IMR-90 (cell line): ENCODE measurements around the gene TTLL8. TPM values are rescaled to one million over a fixed set of nuclear protein-coding genes. Genes with fewer than 3 reads are reported as not detected.

Experiments used
- ATAC-seq: fragments of 200-7000 bp; cut with Tn5 transposase; 2 replicates; pipeline ENCODE4 v1.9.1; 2020; ENCODE audit warnings: low read depth, mild to moderate bottlenecking, moderate library complexity
- BruUV-seq: library from RNA; stranded (reverse); fragments of 400-500 nt; replicated peaks from 2 replicates; lab custom pipeline; 2021; lab: Mats Ljungman, UMichigan
- CTCF ChIA-PET: fragments of 300-600 bp; formaldehyde crosslinking; extraction: SDS; loops from one replicate; lab custom pipeline; 2021; ENCODE audit warnings: antibody characterized with exemption; lab: Yijun Ruan, JAX
- POLR2A ChIA-PET: fragments of 300-600 bp; sonication (Branson Sonifier 250); formaldehyde crosslinking; loops from one replicate; lab custom pipeline; 2022; ENCODE audit warnings: antibody characterized with exemption; ENCODE audit not compliant: unreplicated experiment; lab: Charles Lee
- DNase-seq: peaks from one replicate; pipeline ENCODE4 v3.0.0; 2013
- H2AFZ ChIP-seq: replicated peaks from 2 replicates; pipeline ENCODE3; 2013; ENCODE audit warnings: low read length, mild to moderate bottlenecking; ENCODE audit not compliant: poor library complexity
- H2AK5ac ChIP-seq: 2 replicates; pipeline ENCODE4 v1.6.1; 2013; ENCODE audit warnings: low read depth, low read length, inconsistent platforms
- H2AK9ac ChIP-seq: replicated peaks from 2 replicates; pipeline ENCODE3; 2013; ENCODE audit warnings: mild to moderate bottlenecking, low read depth, low read length, moderate library complexity; ENCODE audit not compliant: poor library complexity
- H2BK120ac ChIP-seq: 2 replicates; pipeline ENCODE4 v1.6.1; 2013; ENCODE audit warnings: low read depth, low read length, inconsistent platforms
- H2BK15ac ChIP-seq: 3 replicates; pipeline ENCODE4 v1.6.1; 2013; ENCODE audit warnings: low read depth, low read length, inconsistent platforms
- H2BK20ac ChIP-seq: 2 replicates; pipeline ENCODE4 v1.6.1; 2013; ENCODE audit warnings: low read depth, mild to moderate bottlenecking, inconsistent platforms, low read length, moderate library complexity
- H2BK5ac ChIP-seq: 2 replicates; pipeline ENCODE4 v1.6.1; 2013; ENCODE audit warnings: mild to moderate bottlenecking, low read depth, low read length, inconsistent platforms; ENCODE audit not compliant: poor library complexity, severe bottlenecking
- H3K14ac ChIP-seq: replicated peaks from 2 replicates; pipeline ENCODE4 v1.6.1; 2013; ENCODE audit warnings: low read depth, low read length, inconsistent platforms
- H3K18ac ChIP-seq: 2 replicates; pipeline ENCODE4 v1.6.1; 2013; ENCODE audit warnings: low read depth, low read length, control low read depth
- H3K23ac ChIP-seq: 2 replicates; pipeline ENCODE4 v1.6.1; 2013; ENCODE audit warnings: low read depth, low read length, inconsistent platforms
- H3K27ac ChIP-seq: 2 replicates; pipeline ENCODE4 v1.5.1; 2013; ENCODE audit warnings: mild to moderate bottlenecking, control low read depth, low read length; ENCODE audit not compliant: insufficient read depth
- H3K27me3 ChIP-seq: 2 replicates; pipeline ENCODE4 v1.6.1; 2013; ENCODE audit warnings: low read length; ENCODE audit not compliant: control insufficient read depth, insufficient read depth
- H3K36me3 ChIP-seq: 2 replicates; pipeline ENCODE4 v1.6.1; 2013; ENCODE audit warnings: low read length, mixed read lengths; ENCODE audit not compliant: control insufficient read depth, insufficient read depth
- H3K4ac ChIP-seq: 2 replicates; pipeline ENCODE4 v1.6.1; 2013; ENCODE audit warnings: low read depth, low read length, inconsistent platforms
- H3K4me1 ChIP-seq: 2 replicates; pipeline ENCODE4 v1.6.1; 2013; ENCODE audit warnings: low read length, mixed read lengths; ENCODE audit not compliant: control insufficient read depth, insufficient read depth
- H3K4me2 ChIP-seq: 2 replicates; pipeline ENCODE4 v1.6.1; 2013; ENCODE audit warnings: low read depth, mild to moderate bottlenecking, control low read depth, low read length, moderate library complexity
- H3K4me3 ChIP-seq: 2 replicates; pipeline ENCODE4 v1.5.1; 2013; ENCODE audit warnings: low read depth, mild to moderate bottlenecking, control low read depth, low read length, moderate library complexity; ENCODE audit not compliant: insufficient read depth
- H3K56ac ChIP-seq: 2 replicates; pipeline ENCODE4 v1.6.1; 2013; ENCODE audit warnings: low read length, inconsistent platforms; ENCODE audit not compliant: insufficient read depth; ENCODE audit errors: extremely low read depth
- H3K79me1 ChIP-seq, 2 experiments: 2 replicates each; pipeline ENCODE4 v1.6.1; 2013; ENCODE audit warnings: low read length in 2 of 2, inconsistent platforms in 1 of 2, low read depth in 1 of 2
- H3K9ac ChIP-seq: 2 replicates; pipeline ENCODE4 v1.6.1; 2013; ENCODE audit warnings: low read depth, low read length, control low read depth
- H3K9me1 ChIP-seq: 2 replicates; pipeline ENCODE4 v1.6.1; 2013; ENCODE audit warnings: low read length, inconsistent platforms; ENCODE audit not compliant: insufficient read depth
- H3K9me3 ChIP-seq: 2 replicates; pipeline ENCODE4 v1.6.1; 2013; ENCODE audit warnings: low read length; ENCODE audit not compliant: control insufficient read depth, insufficient read depth
- H4K20me1 ChIP-seq: 2 replicates; pipeline ENCODE4 v1.6.1; 2013; ENCODE audit warnings: low read length, inconsistent platforms; ENCODE audit not compliant: insufficient read depth
- H4K5ac ChIP-seq: 2 replicates; pipeline ENCODE4 v1.6.1; 2013; ENCODE audit warnings: mild to moderate bottlenecking, low read depth, low read length, control low read depth
- H4K8ac ChIP-seq, 2 experiments: 2 replicates each; pipeline ENCODE4 v1.6.1; 2013; ENCODE audit warnings: low read depth in 2 of 2, low read length in 2 of 2, control low read depth in 1 of 2, inconsistent platforms in 1 of 2
- H4K91ac ChIP-seq: 2 replicates; pipeline ENCODE4 v1.6.1; 2013; ENCODE audit warnings: low read depth, low read length, inconsistent platforms; ENCODE audit not compliant: insufficient read depth
- BHLHE40 ChIP-seq: fragments of 150-350 bp; IDR thresholded peaks from 2 replicates; pipeline ENCODE4 v1.6.1; 2016; ENCODE audit warnings: mild to moderate bottlenecking, low read depth, low read length
- CEBPB ChIP-seq: IDR thresholded peaks from 2 replicates; pipeline ENCODE4 v1.6.1; 2012; ENCODE audit warnings: low read depth, low read length, improper control_type of control experiment
- CHD1 ChIP-seq: IDR thresholded peaks from 2 replicates; pipeline ENCODE4 v1.6.1; 2012; ENCODE audit warnings: low read depth, low read length, improper control_type of control experiment
- CTCF ChIP-seq: conservative IDR thresholded peaks from 2 replicates; pipeline ENCODE4 v1.5.1; 2012; ENCODE audit warnings: mild to moderate bottlenecking, low read depth, low read length, improper control_type of control experiment
- ELK1 ChIP-seq: fragments of 150-350 bp; IDR thresholded peaks from 2 replicates; pipeline ENCODE4 v1.6.1; 2016; ENCODE audit warnings: low read depth, mild to moderate bottlenecking, low read length, moderate library complexity, borderline replicate concordance
- FOS ChIP-seq: fragments of 150-350 bp; IDR thresholded peaks from 2 replicates; pipeline ENCODE4 v1.6.1; 2016; ENCODE audit warnings: low read depth, low read length
- MAFK ChIP-seq: IDR thresholded peaks from 2 replicates; pipeline ENCODE4 v1.6.1; 2012; ENCODE audit warnings: low read depth, low read length, improper control_type of control experiment
- MAZ ChIP-seq: IDR thresholded peaks from 2 replicates; pipeline ENCODE4 v1.6.1; 2012; ENCODE audit warnings: low read depth, mild to moderate bottlenecking, low read length, improper control_type of control experiment, moderate library complexity, borderline replicate concordance
- MXI1 ChIP-seq: IDR thresholded peaks from 2 replicates; pipeline ENCODE4 v1.6.1; 2012; ENCODE audit warnings: low read depth, mild to moderate bottlenecking, low read length, moderate library complexity, borderline replicate concordance
- NFE2L2 ChIP-seq: fragments of 150-350 bp; IDR thresholded peaks from 2 replicates; pipeline ENCODE4 v1.6.1; 2016; ENCODE audit warnings: low read depth, mild to moderate bottlenecking, low read length
- POLR2A ChIP-seq: IDR thresholded peaks from 2 replicates; pipeline ENCODE4 v1.6.1; 2012; ENCODE audit warnings: mild to moderate bottlenecking, low read depth, low read length
- RAD21 ChIP-seq: IDR thresholded peaks from 2 replicates; pipeline ENCODE4 v1.6.1; 2012; ENCODE audit warnings: low read length, improper control_type of control experiment
- RCOR1 ChIP-seq: IDR thresholded peaks from 2 replicates; pipeline ENCODE4 v1.6.1; 2012; ENCODE audit warnings: mild to moderate bottlenecking, low read length, improper control_type of control experiment; ENCODE audit not compliant: insufficient replicate concordance
- RFX5 ChIP-seq: IDR thresholded peaks from 2 replicates; pipeline ENCODE4 v1.8.0; 2012; ENCODE audit warnings: low read depth, mild to moderate bottlenecking, low read length, moderate library complexity
- SMC3 ChIP-seq: fragments of 150-350 bp; IDR thresholded peaks from 2 replicates; pipeline ENCODE4 v1.6.1; 2016; ENCODE audit warnings: low read depth, mild to moderate bottlenecking, antibody characterized with exemption, low read length, moderate library complexity
- USF2 ChIP-seq: fragments of 150-350 bp; IDR thresholded peaks from 2 replicates; pipeline ENCODE4 v1.6.1; 2017; ENCODE audit warnings: mild to moderate bottlenecking, antibody characterized with exemption, low read length, low read depth
- WGBS, 2 experiments: methylation state at CpG; one replicate each; pipeline versions ENCODE4 v1.1.5 to v1.1.7; 2013; ENCODE audit warnings: missing lambda C conversion rate in 2 of 2; ENCODE audit not compliant: insufficient read length in 1 of 2; ENCODE audit errors: extremely low coverage in 2 of 2; 5-methylcytosine and 5-hydroxymethylcytosine counted together
- dilution Hi-C: fragments of 300-500 bp; cut with HindIII; formaldehyde crosslinking; loops from one replicate; pipeline ENCODE4 v1.14.3; 2018; ENCODE audit warnings: low sequenced_read_pairs; ENCODE audit not compliant: unreplicated experiment
- in situ Hi-C: fragments of 300-500 bp; cut with MboI; formaldehyde crosslinking; loops from 3 replicates; pipeline ENCODE4 v1.14.3; 2019; ENCODE audit warnings: low sequenced_read_pairs, inconsistent platforms, mixed read lengths
- intact Hi-C: fragments of 100-400 bp; cut with micrococcal nuclease; formaldehyde crosslinking; loops from 2 replicates; pipeline ENCODE4 v1.10.0; 2022
- polyA plus RNA-seq, 3 experiments: library from polyadenylated mRNA; depleted of rRNA; stranded (reverse); fragments of >200 nt; gene quantifications; 2 replicates each; pipeline ENCODE4 v1.2.3, GENCODE V29; 2012; ENCODE audit warnings: low replicate concordance in 1 of 3
- total RNA-seq: library from RNA; depleted of rRNA; stranded (reverse); fragments of >200 nt; gene quantifications from 2 replicates; pipeline ENCODE4 v1.2.3, GENCODE V29; 2012

The TTLL8 gene
- total and polyA plus RNA-seq, 2 of the 4 experiments (the other 2 are of a cell fraction): not detected

- H3K9me3 ChIP-seq: peaks cover 7% of the 10 kb centered on the region
- no peaks in the 10 kb centered on the region for H3K36me3 ChIP-seq
- no peak overlapping the region; the same call in 1 of the 2 replicates for H4K5ac ChIP-seq
- H4K20me1 ChIP-seq: no peaks in the 10 kb centered on the region
- peaks cover 6% of the 10 kb centered on the region; the same call in 1 of the 2 replicates for H3K9me1 ChIP-seq
- H3K18ac ChIP-seq: no peak overlapping the region; the same call in 1 of the 2 replicates
- H3K14ac ChIP-seq: no peak overlapping the region
- H2BK20ac ChIP-seq: no peak overlapping the region
- POLR2A ChIA-PET: no interaction called here
- intact Hi-C loops (loop anchor here (5.0 kb wide), 1 partner anchor 58 kb away; no protein-coding TSS in a partner anchor), dilution Hi-C loops (no loop called here), in situ Hi-C loops (no loop called here)
- no peak overlapping the region for H2BK5ac ChIP-seq
- 85% methylated on average over 10 of the region's 16 CpGs; no CpG with 5 or more reads in 1 of the 2 experiments for WGBS, 2 experiments
- no peak overlapping the region for H2AK9ac ChIP-seq
- no peaks in the 10 kb centered on the region for H3K79me1 ChIP-seq
- no TSS peak for BruUV-seq
- H4K8ac ChIP-seq: no peak overlapping the region
- H3K4ac ChIP-seq: no peak overlapping the region
- H3K4me2 ChIP-seq: no peak overlapping the region
- no peak overlapping the region for H3K4me3 ChIP-seq
- no peak overlapping the region for H2BK120ac ChIP-seq
- H3K27ac ChIP-seq: no peak overlapping the region
- no peak overlapping the region for H3K56ac ChIP-seq
- H3K4me1 ChIP-seq: peaks cover 9% of the 10 kb centered on the region; the same call in 1 of the 2 replicates
- H2BK15ac ChIP-seq: no peak overlapping the region; the same call in 2 of the 3 replicates
- DNase-seq (no peak), ATAC-seq (no peak)
- H3K23ac ChIP-seq: no peak overlapping the region
- TF ChIP-seq BHLHE40: no peak
- TF ChIP-seq POLR2A: no peak
- no peak for TF ChIP-seq FOS
- no peak for TF ChIP-seq USF2
- TF ChIP-seq MXI1: no peak
- TF ChIP-seq MAFK: no peak
- TF ChIP-seq RCOR1: no peak
- TF ChIP-seq NFE2L2: no peak
- no peak for TF ChIP-seq MAZ
- TF ChIP-seq ELK1: no peak
- no peak for TF ChIP-seq RFX5
- TF ChIP-seq CTCF: no peak
- no peak for TF ChIP-seq CHD1
- no peak for TF ChIP-seq CEBPB
- no peak for TF ChIP-seq RAD21
- no peak for TF ChIP-seq SMC3
- no peaks in the 10 kb centered on the region for H3K27me3 ChIP-seq
- no peak overlapping the region for H2AFZ ChIP-seq
- no peak overlapping the region for H3K9ac ChIP-seq
- H2AK5ac ChIP-seq: no peak overlapping the region
- CTCF ChIA-PET: no interaction called here
- no peak overlapping the region for H4K91ac ChIP-seq
Measured at GRCh38 chr22:50084614-50085021, 26.5 kb upstream of the TTLL8 start.
